BLaER1 treated with 17β-estradiol and CSF1 and Interleukin-3, amounts not matched to agents 10 nM and 100 nM (cell line): Measurements from ENCODE around the gene MTERF4.

Experiments
- H3K27ac ChIP-seq, 11 experiments: shearing (Covaris generic); formaldehyde crosslinking; 2 replicates each; pipeline ENCODE4 v1.8.1; 2022
- H3K27me3 ChIP-seq, 11 experiments: shearing (Covaris generic); formaldehyde crosslinking; 2 replicates each; pipeline ENCODE4 v1.8.1; 2022
- H3K36me3 ChIP-seq, 11 experiments: shearing (Covaris generic); formaldehyde crosslinking; 2 replicates each; pipeline ENCODE4 v1.8.1; 2022
- H3K4me1 ChIP-seq, 10 experiments: shearing (Covaris generic); formaldehyde crosslinking; 2 replicates each; pipeline ENCODE4 v1.8.1; 2022
- H3K4me2 ChIP-seq, 11 experiments: shearing (Covaris generic); formaldehyde crosslinking; 2 replicates each; pipeline ENCODE4 v1.8.1; 2022
- H3K4me3 ChIP-seq, 10 experiments: shearing (Covaris generic); formaldehyde crosslinking; 2 replicates each; pipeline ENCODE4 v1.8.1; 2022
- H3K9ac ChIP-seq, 11 experiments: shearing (Covaris generic); formaldehyde crosslinking; 2 replicates each; pipeline ENCODE4 v1.8.1; 2022
- H3K9me3 ChIP-seq, 11 experiments: shearing (Covaris generic); formaldehyde crosslinking; replicated peaks in 1 of 11; 2 replicates each; pipeline ENCODE4 v1.8.1; 2022
- H4K20me1 ChIP-seq, 11 experiments: shearing (Covaris generic); formaldehyde crosslinking; 2 replicates each; pipeline ENCODE4 v1.8.1; 2022
- Cebpa-rat ChIP-seq, 11 experiments: shearing (Covaris generic); IDR thresholded peaks; 2 replicates each; pipeline ENCODE4 v1.8.1; 2022

Gene MTERF4

DNA sequence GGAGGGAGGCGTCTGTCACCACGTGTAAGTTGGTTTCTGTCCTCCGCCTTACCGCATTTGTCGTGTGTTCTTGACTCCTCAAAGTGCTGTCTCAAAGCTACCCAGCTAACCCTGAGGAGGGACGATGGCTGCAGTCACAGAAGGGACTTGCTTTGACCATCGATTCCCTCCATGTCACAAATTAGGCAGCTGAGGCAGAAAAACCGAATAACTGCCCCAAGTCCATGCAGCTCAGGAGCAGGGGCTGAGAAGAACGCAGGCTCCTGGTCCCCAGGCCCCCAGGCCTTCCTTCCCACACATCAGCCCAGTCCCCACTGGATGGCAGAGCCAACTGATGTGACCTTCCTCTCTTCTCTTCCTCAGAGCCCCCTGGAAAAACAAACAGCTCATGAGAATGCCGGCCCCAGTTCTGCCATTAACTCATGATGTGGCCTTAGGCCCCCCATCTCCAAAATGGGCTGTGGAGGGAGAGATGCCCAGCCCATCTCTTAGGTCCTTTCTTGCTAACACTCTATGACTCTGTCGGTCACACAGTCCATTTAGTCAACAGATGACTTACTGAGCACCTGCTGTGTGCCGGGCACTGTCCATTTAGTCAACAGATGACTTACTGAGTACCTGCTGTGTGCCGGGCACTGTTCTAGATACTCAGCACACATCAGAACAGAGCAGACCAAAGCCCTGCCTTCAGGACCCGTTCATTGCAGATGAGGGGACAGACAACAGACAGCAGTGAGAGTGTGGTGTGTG is 19.6 kb downstream of the MTERF4 start:
- Histone ChIP-seq H3K4me1 (peaks cover 0 to 27% (median 21%) of the 10 kb centered on the region in 10 experiments; a peak in 14 of 20 replicates), H3K27me3 (no peaks in the 10 kb centered on the region), H4K20me1 (peaks cover 0 to 25% (median 3%) of the 10 kb centered on the region in 11 experiments; a peak in 9 of 22 replicates), H3K9ac (no peak overlapping the region), H3K4me3 (no peak overlapping the region), H3K36me3 (peaks cover 9 to 35% (median 18%) of the 10 kb centered on the region in 11 experiments), H3K9me3 (no peaks in the 10 kb centered on the region), H3K4me2 (no peak overlapping the region), H3K27ac (no peak overlapping the region)
- TF ChIP-seq Cebpa-rat (IDR thresholded peaks at IDR 0.05): no peak

DNA sequence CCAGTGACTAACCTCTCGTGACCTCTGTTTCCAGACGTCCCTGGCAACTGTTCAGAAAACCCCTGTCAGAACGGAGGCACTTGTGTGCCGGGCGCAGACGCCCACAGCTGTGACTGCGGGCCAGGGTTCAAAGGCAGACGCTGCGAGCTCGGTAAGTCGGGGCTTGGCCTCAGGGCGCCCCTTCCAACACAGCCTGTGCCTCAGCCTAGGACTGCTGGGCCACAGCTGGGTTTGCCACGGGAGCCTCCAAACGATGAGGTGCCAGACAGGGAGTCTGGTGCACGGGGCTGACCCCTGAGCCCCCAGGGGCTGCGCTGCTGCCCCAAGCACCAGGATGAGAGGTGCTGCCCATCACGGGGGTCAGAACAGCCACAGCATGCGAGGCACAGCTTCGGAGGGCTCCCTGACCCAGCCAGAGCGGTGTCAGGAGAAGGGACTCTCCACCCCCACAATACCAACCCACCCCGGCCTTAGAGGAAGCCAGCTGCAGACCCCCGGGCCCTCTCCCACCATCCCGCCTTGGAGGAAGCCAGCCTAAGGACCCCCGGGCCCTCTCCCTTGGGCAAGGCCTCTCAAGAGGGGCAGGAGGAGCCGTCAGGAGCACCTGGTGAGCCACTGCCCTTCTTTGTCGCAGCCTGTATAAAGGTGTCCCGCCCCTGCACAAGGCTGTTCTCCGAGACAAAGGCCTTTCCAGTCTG is 20.3 kb downstream of the MTERF4 start:
- peaks cover 0 to 21% (median 0%) of the 10 kb centered on the region in 11 experiments; a peak in 3 of 22 replicates for H4K20me1 ChIP-seq
- no peak for TF ChIP-seq Cebpa-rat (IDR thresholded peaks at IDR 0.05)
- H3K27ac ChIP-seq: no peak overlapping the region
- H3K27me3 ChIP-seq: no peaks in the 10 kb centered on the region
- peaks cover 2 to 27% (median 11%) of the 10 kb centered on the region in 11 experiments; a peak in 16 of 22 replicates for H3K36me3 ChIP-seq
- H3K4me1 ChIP-seq: peaks cover 0 to 27% (median 23%) of the 10 kb centered on the region in 10 experiments; a peak in 14 of 20 replicates
- no peak overlapping the region for H3K9ac ChIP-seq
- no peak overlapping the region for H3K4me3 ChIP-seq
- no peak overlapping the region for H3K4me2 ChIP-seq
- H3K9me3 ChIP-seq: no peaks in the 10 kb centered on the region

DNA sequence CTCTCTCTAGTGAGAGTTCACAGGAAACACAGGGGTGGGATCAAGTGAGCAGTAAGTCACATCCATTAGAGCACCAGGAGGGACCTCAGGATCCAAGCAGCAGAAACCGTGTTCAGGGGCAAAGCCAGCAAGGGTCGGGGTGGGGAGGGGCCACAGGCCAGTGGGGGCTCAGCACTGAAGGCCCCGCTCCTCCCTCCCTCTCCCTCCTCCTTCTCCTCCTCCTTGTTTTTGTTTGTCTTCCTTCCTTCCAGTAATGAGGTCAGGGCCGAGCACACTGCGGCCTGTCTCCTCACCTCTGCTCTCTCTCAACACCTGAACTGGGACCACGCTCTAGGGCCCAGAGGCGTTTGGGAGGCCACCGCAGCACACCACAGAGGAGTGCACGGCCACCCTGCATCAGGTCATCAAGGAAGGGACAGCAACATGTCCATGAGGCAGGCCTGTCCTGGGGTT is 20.9 kb downstream of the MTERF4 start:
- H3K36me3 ChIP-seq: peaks cover 0 to 22% (median 7%) of the 10 kb centered on the region in 11 experiments; a peak in 13 of 22 replicates
- no peak overlapping the region for H3K27ac ChIP-seq
- no peaks in the 10 kb centered on the region for H3K27me3 ChIP-seq
- TF ChIP-seq Cebpa-rat (IDR thresholded peaks at IDR 0.05): no peak
- H3K9me3 ChIP-seq: no peaks in the 10 kb centered on the region
- no peak overlapping the region for H3K4me2 ChIP-seq
- peaks cover 0 to 23% (median 17%) of the 10 kb centered on the region in 10 experiments; a peak in 14 of 20 replicates for H3K4me1 ChIP-seq
- peaks cover 0 to 21% (median 0%) of the 10 kb centered on the region in 11 experiments; a peak in 3 of 22 replicates for H4K20me1 ChIP-seq
- H3K4me3 ChIP-seq: no peak overlapping the region
- no peak overlapping the region for H3K9ac ChIP-seq

DNA sequence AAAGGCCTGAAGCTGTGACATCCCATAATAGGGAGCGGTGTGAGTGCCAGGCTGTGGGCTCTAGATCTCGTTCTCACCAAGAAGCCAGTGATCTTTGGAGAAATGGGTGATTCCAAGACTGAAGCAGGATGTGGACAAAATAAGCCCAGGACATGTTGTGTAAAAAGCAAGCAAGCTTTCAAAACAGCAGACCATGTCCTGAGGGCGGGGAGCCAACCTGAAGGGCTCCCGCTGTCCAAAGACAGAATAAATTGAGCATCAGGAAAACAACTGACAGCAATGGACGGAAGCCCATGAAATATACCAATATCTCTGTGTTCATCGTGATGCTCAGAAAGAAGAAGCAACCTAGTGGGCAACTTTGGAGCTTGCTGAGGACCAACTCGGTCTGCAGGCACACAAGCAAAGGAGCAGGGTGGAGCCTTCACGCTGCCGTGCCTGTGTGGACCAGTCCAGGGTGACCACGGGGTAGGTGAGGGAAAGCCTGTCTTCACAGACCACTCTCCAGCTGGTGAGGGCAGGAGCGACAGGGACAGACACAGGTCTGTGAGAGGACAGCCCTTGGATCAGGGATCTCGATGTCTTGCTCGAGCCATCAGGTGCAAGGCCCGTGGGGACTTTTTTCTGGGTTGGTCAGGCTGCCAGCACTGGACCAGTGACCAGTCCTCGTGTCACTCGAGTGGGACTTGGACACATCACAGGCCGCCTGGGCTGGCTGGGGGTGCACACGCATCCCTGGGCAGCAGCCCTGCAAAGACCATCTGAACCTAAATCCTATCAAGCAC is 21.5 kb downstream of the MTERF4 start:
- Histone ChIP-seq H3K27me3 (no peaks in the 10 kb centered on the region), H3K9ac (no peak overlapping the region), H3K4me3 (no peak overlapping the region), H4K20me1 (peaks cover 0 to 21% (median 0%) of the 10 kb centered on the region in 11 experiments; a peak in 2 of 22 replicates), H3K27ac (no peak overlapping the region), H3K36me3 (peaks cover 0 to 19% (median 5%) of the 10 kb centered on the region in 11 experiments; a peak in 10 of 22 replicates), H3K4me2 (no peak overlapping the region), H3K4me1 (peaks cover 0 to 16% (median 11%) of the 10 kb centered on the region in 10 experiments; a peak in 14 of 20 replicates), H3K9me3 (no peaks in the 10 kb centered on the region)
- no peak for TF ChIP-seq Cebpa-rat (IDR thresholded peaks at IDR 0.05)

DNA sequence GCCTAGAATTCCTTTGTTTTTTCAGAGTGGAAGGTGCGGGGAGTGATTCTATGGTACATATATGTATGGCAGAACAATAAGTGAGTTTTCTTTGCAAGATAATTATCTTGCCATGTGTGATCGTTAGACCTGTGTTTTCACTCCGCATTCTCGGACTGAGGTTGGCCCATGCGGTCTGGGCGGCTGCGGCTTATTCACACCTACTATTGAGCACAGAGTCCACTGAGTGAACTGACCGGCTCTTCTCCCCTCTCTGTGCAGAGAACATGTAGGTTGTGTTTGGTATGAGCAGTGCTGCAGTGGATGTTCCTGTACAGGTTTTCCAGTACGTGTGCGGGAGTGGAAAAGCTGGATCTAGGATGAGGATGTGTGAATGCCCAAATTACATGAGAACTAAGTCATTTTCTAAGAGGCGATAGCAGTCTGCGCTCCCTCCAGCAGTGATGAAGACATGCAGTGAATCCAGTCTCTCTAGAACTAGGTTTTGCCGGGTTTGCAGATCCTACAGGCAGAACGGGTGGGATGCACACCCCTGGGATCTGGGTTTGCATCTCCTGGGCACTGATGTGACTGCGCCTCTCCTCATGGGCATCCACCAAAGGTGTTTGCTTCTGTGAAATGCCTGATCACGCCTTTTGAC is 27.1 kb downstream of the MTERF4 start:
- peaks cover 0 to 46% (median 0%) of the 10 kb centered on the region in 11 experiments; a peak in 4 of 22 replicates for H4K20me1 ChIP-seq
- H3K27me3 ChIP-seq: no peaks in the 10 kb centered on the region
- no peak overlapping the region for H3K27ac ChIP-seq
- H3K4me2 ChIP-seq: no peak overlapping the region
- no peak for TF ChIP-seq Cebpa-rat (IDR thresholded peaks at IDR 0.05)
- no peak overlapping the region for H3K9ac ChIP-seq
- peaks cover 0 to 13% (median 9%) of the 10 kb centered on the region in 10 experiments; a peak in 13 of 20 replicates for H3K4me1 ChIP-seq
- H3K9me3 ChIP-seq: no peaks in the 10 kb centered on the region
- peaks cover 0 to 19% (median 12%) of the 10 kb centered on the region in 11 experiments; a peak in 13 of 22 replicates for H3K36me3 ChIP-seq
- no peak overlapping the region for H3K4me3 ChIP-seq

DNA sequence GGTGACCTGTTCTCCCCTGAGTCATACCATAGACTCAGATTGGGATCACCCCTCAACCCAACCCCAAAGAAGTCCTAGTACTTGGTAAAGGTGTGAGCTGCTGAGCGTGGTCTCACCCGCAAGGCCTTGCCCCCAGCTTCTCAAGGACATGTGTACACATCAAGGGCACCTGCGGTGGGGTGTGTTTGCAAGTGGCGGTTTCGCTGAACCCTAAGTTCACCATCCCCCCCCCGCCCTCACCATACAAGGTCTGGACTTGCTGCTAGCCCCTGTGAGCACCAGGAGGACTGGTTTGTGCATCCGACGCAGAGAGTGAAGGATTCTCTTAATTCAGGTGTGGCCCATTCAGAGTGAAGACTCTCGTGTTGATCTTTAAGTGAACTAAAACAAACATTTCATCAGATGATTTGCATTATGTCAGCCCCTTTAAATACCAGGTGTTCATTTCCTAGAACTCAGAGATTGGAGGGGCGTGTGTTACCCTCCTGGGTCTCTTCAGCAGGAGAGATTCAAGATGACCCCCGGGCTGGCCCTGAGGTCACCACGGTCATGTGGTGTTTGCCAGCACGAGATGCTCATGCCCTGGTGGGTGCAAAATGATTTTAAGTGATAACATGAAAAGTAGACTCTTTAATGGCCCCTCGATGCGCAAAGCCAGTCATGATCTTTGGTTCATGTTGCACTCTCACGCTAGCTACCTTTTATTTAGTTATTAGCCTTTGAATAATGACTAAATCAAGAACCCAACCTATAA is 27.8 kb downstream of the MTERF4 start:
- H3K36me3 ChIP-seq: peaks cover 0 to 19% (median 12%) of the 10 kb centered on the region in 11 experiments; a peak in 13 of 22 replicates
- H3K4me2 ChIP-seq: no peak overlapping the region
- H4K20me1 ChIP-seq: peaks cover 0 to 53% (median 0%) of the 10 kb centered on the region in 11 experiments; a peak in 6 of 22 replicates
- no peaks in the 10 kb centered on the region for H3K9me3 ChIP-seq
- no peak overlapping the region for H3K9ac ChIP-seq
- H3K27me3 ChIP-seq: no peaks in the 10 kb centered on the region
- no peak overlapping the region for H3K27ac ChIP-seq
- H3K4me1 ChIP-seq: peaks cover 0 to 13% (median 9%) of the 10 kb centered on the region in 10 experiments; a peak in 13 of 20 replicates
- no peak for TF ChIP-seq Cebpa-rat (IDR thresholded peaks at IDR 0.05)
- H3K4me3 ChIP-seq: no peak overlapping the region

DNA sequence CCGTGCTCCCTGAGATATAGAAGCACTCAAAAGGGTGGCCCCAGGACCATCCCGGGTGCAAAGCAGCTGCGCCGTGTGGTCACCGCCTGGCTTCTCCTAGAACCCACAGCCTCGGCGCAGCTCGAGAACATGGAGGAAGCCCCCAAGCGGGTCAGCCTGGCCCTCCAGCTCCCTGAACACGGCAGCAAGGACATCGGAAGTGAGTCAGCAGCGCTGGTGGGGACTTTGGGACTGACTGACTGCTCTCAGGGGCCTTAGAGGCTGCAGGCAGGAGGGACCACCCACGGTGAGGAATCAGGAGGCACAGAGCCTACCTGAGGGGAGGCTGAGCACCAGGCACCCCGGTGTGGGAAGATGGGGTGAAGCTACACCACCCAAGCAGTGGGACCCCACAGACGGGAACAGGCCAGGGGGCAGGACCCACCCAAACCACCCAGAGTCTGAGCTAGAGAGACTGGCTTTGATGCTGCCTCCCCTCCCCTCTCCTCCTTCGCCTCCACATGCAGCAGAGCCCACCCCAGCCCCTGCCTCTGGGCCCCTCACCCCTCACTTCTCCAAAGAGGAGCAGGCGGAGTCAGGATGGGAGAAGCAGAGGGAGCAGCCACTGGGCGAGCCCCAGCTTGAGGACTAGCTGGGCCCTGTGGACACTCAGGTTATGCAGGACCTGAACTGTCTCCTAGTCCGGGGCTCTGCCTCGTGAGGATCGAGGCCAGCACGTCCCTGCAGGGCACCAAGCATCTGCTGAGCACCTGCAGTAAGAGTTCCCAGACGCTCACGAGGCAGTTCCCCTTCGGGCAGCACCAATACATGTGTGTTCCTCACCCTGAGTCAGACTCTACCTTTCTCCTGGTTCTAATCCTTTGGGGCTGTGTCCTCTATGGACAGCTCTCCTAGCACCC is 28.7 kb downstream of the MTERF4 start:
- Histone ChIP-seq H3K27ac (no peak overlapping the region), H3K4me1 (peaks cover 0 to 13% (median 9%) of the 10 kb centered on the region in 10 experiments; a peak in 13 of 20 replicates), H3K4me2 (no peak overlapping the region), H4K20me1 (peaks cover 0 to 62% (median 0%) of the 10 kb centered on the region in 11 experiments; a peak in 6 of 22 replicates), H3K27me3 (no peaks in the 10 kb centered on the region), H3K9me3 (no peaks in the 10 kb centered on the region), H3K36me3 (peaks cover 0 to 19% (median 12%) of the 10 kb centered on the region in 11 experiments; a peak in 13 of 22 replicates), H3K9ac (no peak overlapping the region), H3K4me3 (no peak overlapping the region)
- TF ChIP-seq Cebpa-rat (IDR thresholded peaks at IDR 0.05): no peak
